Effector CD8-positive, alpha-beta T cell (primary cell): ENCODE results near the gene VPS8.

Experiments used
- DNase-seq: peaks from one replicate; lab custom pipeline; 2025; lab: John Stamatoyannopoulos, UW

VPS8 gene

GRCh38 chr3:184811034-184811433 lies 932 bp upstream of the VPS8 start:
- no peak for DNase-seq

- no peak for DNase-seq
These were observed 335 bp upstream of the VPS8 start for GRCh38 chr3:184811663-184811998.

GRCh38 chr3:184812662-184813042 lies 686 bp downstream of the VPS8 start:
- peak; percentile 17 for DNase-seq

GRCh38 chr3:184813357-184813756 lies 1.4 kb downstream of the VPS8 start:
- no peak for DNase-seq

GRCh38 chr3:184814214-184814613 lies 2.2 kb downstream of the VPS8 start:
- DNase-seq: no peak

GRCh38 chr3:184815046-184815930 lies 3.3 kb downstream of the VPS8 start:
- DNase-seq: no peak

- no peak for DNase-seq
These were observed 4.6 kb downstream of the VPS8 start for GRCh38 chr3:184816614-184817013.

GRCh38 chr3:184820525-184820924 lies 8.6 kb downstream of the VPS8 start:
- no peak for DNase-seq

GRCh38 chr3:184821034-184821433 lies 9.1 kb downstream of the VPS8 start:
- no peak for DNase-seq

- DNase-seq: no peak
These were observed 10.1 kb downstream of the VPS8 start for GRCh38 chr3:184822081-184822480.

GRCh38 chr3:184822654-184823053 lies 10.7 kb downstream of the VPS8 start:
- DNase-seq: no peak

GRCh38 chr3:184823990-184824389 lies 12.0 kb downstream of the VPS8 start:
- no peak for DNase-seq

GRCh38 chr3:184825121-184825820 lies 13.3 kb downstream of the VPS8 start:
- DNase-seq: no peak

- DNase-seq: no peak
These were observed 15.6 kb downstream of the VPS8 start for GRCh38 chr3:184827572-184827971.

GRCh38 chr3:184832044-184832443 lies 20.1 kb downstream of the VPS8 start:
- no peak for DNase-seq

- no peak for DNase-seq
These were observed 20.9 kb downstream of the VPS8 start for GRCh38 chr3:184832903-184833302.

GRCh38 chr3:184836090-184836822 lies 24.3 kb downstream of the VPS8 start:
- DNase-seq: no peak

GRCh38 chr3:184842433-184842832 lies 30.5 kb downstream of the VPS8 start:
- no peak for DNase-seq

GRCh38 chr3:184845819-184846218 lies 33.9 kb downstream of the VPS8 start:
- DNase-seq: no peak

- DNase-seq: no peak
These were observed 34.5 kb downstream of the VPS8 start for GRCh38 chr3:184846496-184846895.

- DNase-seq: no peak
These were observed 37.0 kb downstream of the VPS8 start for GRCh38 chr3:184848934-184849333.

GRCh38 chr3:184850201-184850600 lies 38.2 kb downstream of the VPS8 start:
- DNase-seq: no peak

GRCh38 chr3:184857099-184857498 lies 45.1 kb downstream of the VPS8 start:
- DNase-seq: no peak
